ENCODE data around the gene MKLN1. TPM values are rescaled to one million over a fixed set of nuclear protein-coding genes. Genes with fewer than 3 reads are reported as not detected.

MKLN1 gene
- total RNA-seq, 1 experiment from 2014 or later, result 34.3 TPM

DNA sequence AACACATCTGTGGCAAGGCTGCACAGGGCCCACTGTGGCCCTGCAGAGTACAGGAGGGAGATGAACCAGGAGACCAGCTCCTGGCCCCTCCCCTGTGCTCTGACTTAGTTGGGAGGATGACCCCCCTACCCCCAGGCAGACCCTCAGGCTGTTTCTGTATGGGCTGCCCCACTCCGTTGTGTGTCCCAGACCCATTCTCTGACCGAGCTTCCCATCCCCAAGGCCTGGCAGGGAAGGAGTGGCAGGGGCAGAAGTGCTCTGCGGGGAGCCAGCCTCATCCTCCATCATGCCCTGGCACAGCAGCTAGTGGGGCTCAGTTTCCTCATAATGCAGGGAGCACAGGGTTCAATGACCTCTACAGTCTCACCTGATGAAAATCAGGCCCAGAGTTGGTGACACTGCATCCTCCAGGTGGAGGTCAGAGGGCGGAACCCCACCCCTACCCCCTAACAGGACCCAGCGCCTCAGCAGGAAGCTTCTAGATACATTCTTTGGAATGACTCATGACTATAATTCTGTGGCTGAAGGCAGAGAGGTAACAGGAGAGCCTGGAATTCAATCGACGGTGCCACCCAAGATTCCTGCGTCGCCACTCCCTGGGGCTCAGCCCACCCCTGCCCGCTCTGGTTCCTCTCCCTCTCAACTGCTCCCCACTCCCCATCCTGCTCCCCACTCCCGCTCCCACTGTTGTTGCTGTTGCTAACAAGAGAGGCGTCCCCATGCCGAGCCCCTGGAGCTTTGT is 210.6 kb downstream of the MKLN1 start:
- H3K27ac Mint-ChIP-seq, result peak overlapping the region; percentile 92 to 95 (median 93); a peak in 6 of 7 replicates
- no peak overlapping the region for H2BK15ac ChIP-seq (ENCODE audit: low read depth, low read length)
- no peaks in the 10 kb centered on the region for H3K9me3 ChIP-seq (ENCODE audit: control insufficient read depth, low read depth, low read length)
- H3K4ac ChIP-seq (ENCODE audit: low read depth, low read length), result no peak overlapping the region
- H3K79me2 ChIP-seq (ENCODE audit: insufficient read depth, low read length), result peaks cover 97% of the 10 kb centered on the region
- no peaks in the 10 kb centered on the region for H3K9me3 Mint-ChIP-seq
- H3K56ac ChIP-seq (ENCODE audit: insufficient read length, low read depth, low read length), result no peak overlapping the region
- H3K36me3 Mint-ChIP-seq (ENCODE audit: insufficient read depth in 1 of 3, low read depth in 3 of 3), result peaks cover 62 to 89% (median 88%) of the 10 kb centered on the region in 3 experiments; a peak in 6 of 7 replicates
- H3K79me1 ChIP-seq (ENCODE audit: insufficient read depth, low read depth, low read length, poor library complexity, severe bottlenecking), result no peaks in the 10 kb centered on the region
- H3K14ac ChIP-seq (ENCODE audit: insufficient read depth, low read length), result no peak overlapping the region; the same call in 1 of the 2 replicates
- H2BK5ac ChIP-seq (ENCODE audit: insufficient read length, low read length), result no peak overlapping the region
- no peak overlapping the region for H2BK12ac ChIP-seq (ENCODE audit: insufficient read length, low read depth, low read length)
- H3K4me3 Mint-ChIP-seq, result peak overlapping the region in 1 of 2 experiments; percentile 63; a peak in 1 of 5 replicates
- WGBS (ENCODE audit: extremely low coverage, insufficient read length, low lambda C conversion rate), result no CpG with 5 or more reads among the region's 13 CpGs
- H3K4me2 ChIP-seq (ENCODE audit: insufficient read depth, insufficient read length, low read length), result no peak overlapping the region
- peaks cover 69 to 91% of the 10 kb centered on the region in 2 experiments for H3K4me1 Mint-ChIP-seq
- no peaks in the 10 kb centered on the region for H3K27me3 Mint-ChIP-seq (ENCODE audit: low read depth)
- peaks cover 5% of the 10 kb centered on the region for H4K20me1 ChIP-seq (ENCODE audit: control insufficient read depth, insufficient read depth, insufficient read length)
- DNase-seq, result no peak
- no peak overlapping the region for H4K5ac ChIP-seq (ENCODE audit: insufficient read length, low read depth, low read length)
- H4K8ac ChIP-seq (replicated peaks; ENCODE audit: insufficient read length, low read depth, low read length), result no peak overlapping the region
- H3K9ac ChIP-seq (ENCODE audit: extremely low read depth, insufficient read length, low read length), result no peak overlapping the region
- no peak overlapping the region for H2AFZ ChIP-seq (ENCODE audit: low read length)
- no peak for TF ChIP-seq CTCF (conservative IDR thresholded peaks at IDR 0.05)
- H3K18ac ChIP-seq (ENCODE audit: insufficient read length, low read depth, low read length), result no peak overlapping the region
- no peaks in the 10 kb centered on the region for H3K27me3 ChIP-seq (ENCODE audit: insufficient read depth, low read length)
- H3K23ac ChIP-seq (ENCODE audit: insufficient read length, low read depth, low read length), result no peak overlapping the region
- H3K4me1 ChIP-seq (ENCODE audit: insufficient read depth, low read length), result peaks cover 11% of the 10 kb centered on the region; the same call in 1 of the 2 replicates
- no peaks in the 10 kb centered on the region for H3K23me2 ChIP-seq (ENCODE audit: insufficient read length, low read depth, low read length, poor library complexity, severe bottlenecking)
- H3T11ph ChIP-seq (ENCODE audit: low read length), result no peak overlapping the region
- no peak overlapping the region for H2BK120ac ChIP-seq (ENCODE audit: low read depth, low read length, poor library complexity, severe bottlenecking)
- no peak overlapping the region for H4K91ac ChIP-seq (ENCODE audit: insufficient read length, low read depth, low read length)
- H2AK5ac ChIP-seq (ENCODE audit: insufficient read length, low read length), result no peak overlapping the region
- no peak overlapping the region for H3K27ac ChIP-seq (ENCODE audit: insufficient read length, low read depth, low read length)
- no peak overlapping the region for H2BK20ac ChIP-seq (ENCODE audit: low read depth, low read length, poor library complexity, severe bottlenecking)
